ENCODE measurements around the gene SDF2.

- TF ChIP-seq CTCF (IDR thresholded peaks at IDR 0.05), result no peak
- no peak for TF ChIP-seq POLR2A (IDR thresholded peaks at IDR 0.05)
Measured at GRCh38 chr17:28706471-28707338, 45.0 kb upstream of the SDF2 start.

Measured in esophagus squamous epithelium (tissue), 4 donors.